Smooth muscle cell (in vitro differentiated cells): Measurements from ENCODE around the gene BOD1L1. TPM values are rescaled to one million over a fixed set of nuclear protein-coding genes. Genes with fewer than 3 reads are reported as not detected.
A peak's percentile ranks its signal among the peaks of the same experiment; 100 is the strongest.

ENCODE experiments used
- DNase-seq: peaks from one replicate; lab custom pipeline; 2025; ENCODE audit not compliant: unreplicated experiment; lab: John Stamatoyannopoulos, UW
- H2AFZ ChIP-seq: fragments of 200-600 bp; sonication (generic); 2 replicates; pipeline ENCODE4 v1.6.0; 2016; ENCODE audit warnings: antibody characterized with exemption, low read depth, mild to moderate bottlenecking
- H3F3A ChIP-seq: fragments of 200-600 bp; sonication (generic); 2 replicates; pipeline ENCODE4 v1.6.0; 2017; ENCODE audit warnings: antibody characterized with exemption, low read depth
- H3K27ac ChIP-seq: fragments of 200-600 bp; sonication (generic); 2 replicates; pipeline ENCODE4 v1.5.1; 2016; ENCODE audit warnings: low read depth, mild to moderate bottlenecking
- H3K27me3 ChIP-seq: fragments of 200-600 bp; sonication (generic); 2 replicates; pipeline ENCODE4 v1.6.1; 2016; ENCODE audit warnings: low read depth, mild to moderate bottlenecking
- H3K36me3 ChIP-seq: fragments of 200-600 bp; sonication (generic); 2 replicates; pipeline ENCODE4 v1.5.1; 2016; ENCODE audit warnings: low read depth
- H3K4me1 ChIP-seq: fragments of 200-600 bp; sonication (generic); 2 replicates; pipeline ENCODE4 v1.5.1; 2016; ENCODE audit warnings: low read depth
- H3K4me2 ChIP-seq: fragments of 200-600 bp; sonication (generic); 2 replicates; pipeline ENCODE4 v1.6.0; 2016; ENCODE audit warnings: mild to moderate bottlenecking
- H3K4me3 ChIP-seq: fragments of 200-600 bp; sonication (generic); 2 replicates; pipeline ENCODE4 v1.5.1; 2016; ENCODE audit warnings: mild to moderate bottlenecking
- H3K79me2 ChIP-seq: fragments of 200-600 bp; sonication (generic); 2 replicates; pipeline ENCODE4 v1.6.0; 2016; ENCODE audit warnings: low read depth, mild to moderate bottlenecking
- H3K9ac ChIP-seq: fragments of 200-600 bp; sonication (generic); 2 replicates; pipeline ENCODE4 v1.6.0; 2016; ENCODE audit warnings: low read depth
- H3K9me3 ChIP-seq: fragments of 200-600 bp; sonication (generic); replicated peaks from 2 replicates; pipeline ENCODE4 v1.5.1; 2016; ENCODE audit warnings: low read depth
- H4K20me1 ChIP-seq: fragments of 200-600 bp; sonication (generic); 2 replicates; pipeline ENCODE4 v1.6.0; 2016; ENCODE audit warnings: low read depth
- WGBS: methylation state at CpG from one replicate; pipeline ENCODE4 v1.1.7; 2016; ENCODE audit warnings: low lambda C conversion rate; 5-methylcytosine and 5-hydroxymethylcytosine counted together
- polyA plus RNA-seq: library from polyadenylated mRNA; unstranded; fragments of >200 nt; fragmentation: Nextera tagmentation; extraction: Ambion mirVana; gene quantifications from 2 replicates; pipeline ENCODE4 v1.2.1, GENCODE V29; 2016
- total RNA-seq: library from RNA; depleted of rRNA; stranded (reverse); fragments of >200 nt; gene quantifications from 2 replicates; pipeline ENCODE4 v1.2.3, GENCODE V29; 2014
- TF ChIP-seq, protein P1 (sequence below): fragments of 200-600 bp; sonication (generic); IDR thresholded peaks from 2 replicates; pipeline ENCODE4 v1.5.1; 2017; ENCODE audit warnings: borderline replicate concordance, mild to moderate bottlenecking, antibody characterized with exemption; ENCODE audit not compliant: insufficient read depth, poor library complexity, severe bottlenecking

Gene BOD1L1
- total and polyA plus RNA-seq, 2 experiments from 2014 or later = 9.8 to 30.9 TPM

DNA sequence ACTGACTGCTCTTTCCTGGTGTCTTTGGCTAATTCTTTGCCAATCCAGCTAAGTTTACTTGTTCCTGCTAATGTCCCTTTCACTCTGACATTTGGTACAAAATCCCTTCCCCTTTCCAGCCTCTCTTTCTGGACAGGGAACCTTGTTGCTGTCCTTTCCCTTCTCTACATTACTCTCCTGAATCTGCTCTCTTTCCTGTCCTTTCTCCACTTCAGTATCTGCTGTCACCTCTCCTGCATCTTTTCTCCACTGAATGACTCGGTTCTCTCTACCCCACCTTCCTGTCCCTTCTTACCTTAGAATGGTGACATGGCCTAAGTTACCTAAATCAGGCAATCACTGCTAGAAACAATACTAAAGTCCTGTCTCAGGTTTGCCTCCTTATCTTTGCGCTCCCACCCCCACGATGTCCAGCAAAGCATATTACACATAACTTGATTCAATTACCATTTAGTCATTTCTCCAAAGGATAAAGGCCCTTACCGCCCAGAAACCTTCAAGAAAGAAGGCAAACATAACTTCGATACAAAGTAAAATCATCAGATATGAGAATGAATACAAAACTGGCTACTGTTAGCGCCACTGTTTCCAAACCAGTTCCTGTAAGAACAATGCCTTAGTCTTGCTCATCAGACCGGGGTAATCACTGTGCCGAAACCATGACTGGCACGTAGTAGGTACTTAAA lies 890 bp downstream of the BOD1L1 start:
- Histone ChIP-seq H3K27me3 (no peaks in the 10 kb centered on the region), H3K4me1 (peaks cover 5% of the 10 kb centered on the region), H3F3A (no peaks in the 10 kb centered on the region), H3K27ac (peak overlapping the region; percentile 40), H4K20me1 (peaks cover 33% of the 10 kb centered on the region), H3K4me2 (peak overlapping the region; percentile 87), H3K9ac (peak overlapping the region; percentile 85), H3K4me3 (peak overlapping the region; percentile 92), H3K9me3 (no peaks in the 10 kb centered on the region), H3K79me2 (peaks cover 57% of the 10 kb centered on the region), H3K36me3 (no peaks in the 10 kb centered on the region), H2AFZ (no peak overlapping the region)
- no peak for DNase-seq
- WGBS = 7% methylated on average over 9 of the region's 9 CpGs
- TF ChIP-seq, protein P1, sequence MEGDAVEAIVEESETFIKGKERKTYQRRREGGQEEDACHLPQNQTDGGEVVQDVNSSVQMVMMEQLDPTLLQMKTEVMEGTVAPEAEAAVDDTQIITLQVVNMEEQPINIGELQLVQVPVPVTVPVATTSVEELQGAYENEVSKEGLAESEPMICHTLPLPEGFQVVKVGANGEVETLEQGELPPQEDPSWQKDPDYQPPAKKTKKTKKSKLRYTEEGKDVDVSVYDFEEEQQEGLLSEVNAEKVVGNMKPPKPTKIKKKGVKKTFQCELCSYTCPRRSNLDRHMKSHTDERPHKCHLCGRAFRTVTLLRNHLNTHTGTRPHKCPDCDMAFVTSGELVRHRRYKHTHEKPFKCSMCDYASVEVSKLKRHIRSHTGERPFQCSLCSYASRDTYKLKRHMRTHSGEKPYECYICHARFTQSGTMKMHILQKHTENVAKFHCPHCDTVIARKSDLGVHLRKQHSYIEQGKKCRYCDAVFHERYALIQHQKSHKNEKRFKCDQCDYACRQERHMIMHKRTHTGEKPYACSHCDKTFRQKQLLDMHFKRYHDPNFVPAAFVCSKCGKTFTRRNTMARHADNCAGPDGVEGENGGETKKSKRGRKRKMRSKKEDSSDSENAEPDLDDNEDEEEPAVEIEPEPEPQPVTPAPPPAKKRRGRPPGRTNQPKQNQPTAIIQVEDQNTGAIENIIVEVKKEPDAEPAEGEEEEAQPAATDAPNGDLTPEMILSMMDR = no peak

DNA sequence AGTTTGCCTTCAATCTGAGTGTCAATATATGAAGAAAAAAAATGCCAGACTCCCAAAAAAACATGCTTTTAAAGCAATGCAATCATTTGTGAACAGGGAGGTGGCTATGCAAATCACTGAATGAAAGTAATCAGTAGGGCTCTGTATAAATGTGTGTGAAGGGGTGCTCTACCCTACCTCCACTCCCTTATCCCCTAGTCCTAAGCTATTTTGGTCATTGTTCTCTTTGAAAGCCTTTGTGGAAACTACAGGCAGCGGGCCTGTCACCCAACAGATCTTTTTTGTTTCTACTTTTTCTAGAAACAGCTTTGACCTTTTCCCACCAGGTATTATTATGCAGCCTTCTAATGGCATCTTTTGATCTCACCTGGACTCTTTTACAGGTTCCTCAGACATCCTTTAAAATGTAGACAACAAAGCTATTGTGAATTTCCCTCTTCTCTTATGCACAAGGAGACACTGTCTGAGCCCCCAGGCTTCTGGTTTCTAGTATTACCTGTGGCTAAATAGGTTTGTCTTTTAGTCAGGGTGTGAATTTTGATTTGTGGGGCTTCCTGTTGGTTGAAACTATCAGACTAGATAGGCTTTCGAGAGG lies 9.2 kb downstream of the BOD1L1 start:
- Histone ChIP-seq H3K79me2 (peaks cover 31% of the 10 kb centered on the region), H3K9me3 (no peaks in the 10 kb centered on the region), H3F3A (no peaks in the 10 kb centered on the region), H3K9ac (no peak overlapping the region), H3K4me3 (no peak overlapping the region), H3K27me3 (no peaks in the 10 kb centered on the region), H4K20me1 (peaks cover 45% of the 10 kb centered on the region), H2AFZ (no peak overlapping the region), H3K27ac (no peak overlapping the region), H3K4me1 (no peaks in the 10 kb centered on the region), H3K4me2 (no peak overlapping the region), H3K36me3 (peaks cover 23% of the 10 kb centered on the region)
- TF ChIP-seq, protein P1 = no peak
- DNase-seq = no peak
- WGBS = 76% methylated on average over 2 of the region's 2 CpGs

DNA sequence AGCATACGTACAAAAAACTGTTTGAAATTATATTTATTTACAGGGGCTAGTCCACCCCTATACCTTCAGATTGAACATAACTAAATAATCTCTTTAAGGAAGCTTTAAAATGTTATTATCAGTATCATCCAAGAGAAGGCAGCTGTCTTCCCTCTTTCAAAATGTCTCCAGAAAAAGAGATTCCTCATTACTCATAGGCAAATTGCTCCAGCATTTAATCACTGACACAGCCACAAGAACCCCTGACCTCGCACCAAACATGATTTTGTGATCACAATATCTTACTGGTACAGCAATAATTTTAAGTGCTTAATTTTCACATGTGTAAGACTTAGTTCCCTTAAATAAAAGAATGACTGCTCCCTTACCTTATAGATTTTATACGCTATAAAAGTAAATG lies 9.7 kb downstream of the BOD1L1 start:
- H3K27me3 ChIP-seq = no peaks in the 10 kb centered on the region
- DNase-seq = no peak
- TF ChIP-seq, protein P1 = no peak

More for the DNA sequence above, 9.7 kb downstream of the BOD1L1 start:
- Histone ChIP-seq H3K4me3 (no peak overlapping the region), H3K79me2 (peaks cover 26% of the 10 kb centered on the region), H4K20me1 (peaks cover 40% of the 10 kb centered on the region), H3K9me3 (no peaks in the 10 kb centered on the region), H2AFZ (no peak overlapping the region), H3F3A (no peaks in the 10 kb centered on the region), H3K4me1 (no peaks in the 10 kb centered on the region), H3K27ac (no peak overlapping the region), H3K36me3 (peaks cover 27% of the 10 kb centered on the region), H3K4me2 (no peak overlapping the region), H3K9ac (no peak overlapping the region)
- WGBS = 95% methylated on average over 3 of the region's 3 CpGs
